Kidney epithelial cell (primary cell): ENCODE measurements around the gene BAHCC1. TPM values are rescaled to one million over a fixed set of nuclear protein-coding genes. Genes with fewer than 3 reads are reported as not detected.

Experiments
- DNase-seq: peaks from one replicate; pipeline ENCODE4 v3.0.0-alpha.2; 2010; ENCODE audit warnings: low read depth
- H3K27me3 ChIP-seq: 2 replicates; pipeline ENCODE4 v1.6.0; 2011; ENCODE audit warnings: low read length; ENCODE audit not compliant: control insufficient read depth, insufficient read depth
- H3K36me3 ChIP-seq: 2 replicates; pipeline ENCODE4 v1.5.1; 2011; ENCODE audit warnings: low read length; ENCODE audit not compliant: control insufficient read depth, insufficient read depth
- H3K4me3 ChIP-seq: 2 replicates; pipeline ENCODE4 v1.5.1; 2011; ENCODE audit warnings: low read depth, mild to moderate bottlenecking, control low read depth, low read length
- CTCF ChIP-seq: IDR thresholded peaks from 2 replicates; pipeline ENCODE4 v1.5.1; 2011; ENCODE audit warnings: mild to moderate bottlenecking, moderate library complexity, low read length, control low read depth, inconsistent platforms; ENCODE audit not compliant: insufficient read depth, poor library complexity, severe bottlenecking
- total RNA-seq: library from RNA; depleted of rRNA; stranded (reverse); fragments of >200 nt; gene quantifications from 2 replicates; pipeline ENCODE4 v1.2.3, GENCODE V29; 2015

BAHCC1 gene
- total RNA-seq, 1 donor from 2014 or later: 6.6 TPM

DNA sequence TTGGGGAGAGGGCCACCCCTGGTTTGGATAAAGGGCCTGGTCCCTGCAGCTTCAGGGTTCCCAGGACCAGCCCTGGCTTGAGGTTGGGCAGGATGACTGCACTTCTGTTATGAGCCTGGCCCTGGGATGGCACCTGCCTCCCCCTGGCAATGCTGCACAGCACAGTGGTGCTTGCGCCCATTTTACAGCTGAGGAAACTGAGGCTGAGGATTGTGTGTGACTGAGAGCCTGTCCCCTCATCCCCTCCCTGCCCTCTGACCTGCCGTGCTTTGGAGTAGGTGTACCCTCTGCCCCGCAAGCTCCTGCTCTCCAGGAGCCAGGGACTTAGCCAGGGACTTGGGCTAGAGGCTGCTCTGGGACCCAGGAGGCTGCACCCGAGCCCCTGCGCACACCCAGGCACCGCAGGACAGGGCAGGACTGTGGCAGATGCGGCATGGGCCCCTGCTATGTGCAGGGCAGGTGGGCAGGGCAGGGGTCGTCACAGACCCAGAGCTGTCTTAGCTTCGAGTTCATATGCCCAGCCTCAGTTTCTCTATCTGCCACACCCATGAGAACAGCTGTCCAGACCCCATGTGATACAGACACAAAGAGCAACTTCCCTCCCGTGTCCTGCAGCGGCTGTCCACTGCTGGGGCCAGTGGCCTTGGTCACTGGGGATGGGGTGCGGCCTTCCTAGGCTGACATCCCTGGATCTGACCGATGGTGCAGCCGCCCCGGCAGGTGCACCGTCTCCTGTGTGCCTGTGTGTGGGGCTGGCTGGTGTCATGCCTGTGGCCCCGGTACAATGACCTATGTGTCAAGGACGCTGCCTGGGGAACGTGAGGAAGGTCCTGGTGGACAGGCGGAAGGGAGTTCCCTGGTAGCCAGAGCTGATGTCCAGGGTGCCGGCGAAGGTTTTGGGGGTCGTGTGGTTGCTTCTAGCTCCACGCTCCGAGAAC lies 36.6 kb downstream of the BAHCC1 start:
- TF ChIP-seq CTCF: no peak
- no peak for DNase-seq
- H3K27me3 ChIP-seq: no peaks in the 10 kb centered on the region
- H3K36me3 ChIP-seq: no peaks in the 10 kb centered on the region
- H3K4me3 ChIP-seq: no peak overlapping the region

DNA sequence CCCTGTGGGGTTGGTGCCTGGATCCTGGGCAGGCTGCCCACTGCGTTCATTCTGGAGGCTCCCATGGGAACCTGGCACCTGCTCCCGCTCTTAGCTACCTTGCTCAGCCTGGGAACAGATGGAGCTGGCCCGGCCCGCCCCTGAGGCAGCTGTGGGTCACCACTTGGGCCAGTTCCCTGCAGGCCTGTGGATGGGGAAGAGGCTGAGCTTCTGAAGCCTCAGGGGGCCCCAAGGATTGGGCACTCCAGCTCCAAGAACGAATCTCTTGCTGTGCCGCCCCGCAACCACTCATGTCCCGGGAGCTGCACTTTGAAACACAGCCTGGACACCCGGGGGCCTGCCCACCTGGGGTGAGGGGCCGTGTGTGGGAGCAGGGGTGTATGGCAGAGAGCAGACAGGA lies 37.7 kb downstream of the BAHCC1 start:
- no peak for DNase-seq
- no peak overlapping the region for H3K4me3 ChIP-seq
- no peak for TF ChIP-seq CTCF
- H3K27me3 ChIP-seq: no peaks in the 10 kb centered on the region
- H3K36me3 ChIP-seq: no peaks in the 10 kb centered on the region

DNA sequence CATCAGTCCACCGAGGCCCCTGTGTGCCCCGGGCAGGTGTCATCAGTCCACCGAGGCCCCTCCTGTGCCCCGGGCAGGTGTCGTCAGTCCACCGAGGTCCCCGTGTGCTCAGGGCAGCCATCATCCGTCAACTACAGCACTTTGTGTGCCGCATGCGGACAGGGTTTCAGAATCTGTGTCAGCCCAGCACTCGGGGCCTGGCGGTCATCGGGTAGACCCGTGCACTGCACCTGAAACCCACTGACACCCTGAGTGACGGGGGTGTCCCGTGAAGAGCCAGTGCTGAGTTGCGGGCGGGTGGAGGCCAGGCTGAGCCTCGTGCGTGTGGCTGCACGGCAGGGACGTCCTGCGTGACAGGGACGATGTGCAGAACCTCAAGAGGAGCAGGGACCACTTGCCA lies 38.4 kb downstream of the BAHCC1 start:
- no peak for TF ChIP-seq CTCF
- Histone ChIP-seq H3K27me3 (no peaks in the 10 kb centered on the region), H3K4me3 (no peak overlapping the region), H3K36me3 (no peaks in the 10 kb centered on the region)
- DNase-seq: no peak

GRCh38 chr17:81434072-81434471 lies 38.8 kb downstream of the BAHCC1 start:
- H3K36me3 ChIP-seq: no peaks in the 10 kb centered on the region
- no peak overlapping the region for H3K4me3 ChIP-seq
- no peaks in the 10 kb centered on the region for H3K27me3 ChIP-seq
- peak; percentile 31 for DNase-seq
- TF ChIP-seq CTCF: no peak

GRCh38 chr17:81434681-81435417 lies 39.6 kb downstream of the BAHCC1 start:
- no peak for TF ChIP-seq CTCF

More at GRCh38 chr17:81434681-81435417, 39.6 kb downstream of the BAHCC1 start:
- no peaks in the 10 kb centered on the region for H3K36me3 ChIP-seq
- H3K4me3 ChIP-seq: no peak overlapping the region
- no peaks in the 10 kb centered on the region for H3K27me3 ChIP-seq
- no peak for DNase-seq
